Neural cell (in vitro differentiated cells): Measurements from ENCODE around the gene CYSRT1.

Source experiments
- CTCF ChIP-seq: fragments of 450-650 bp; IDR thresholded peaks from 2 replicates; pipeline ENCODE4 v1.5.1; 2014; ENCODE audit warnings: antibody characterized with exemption, mild to moderate bottlenecking, moderate library complexity; ENCODE audit not compliant: poor library complexity, severe bottlenecking
- EP300 ChIP-seq: fragments of 450-650 bp; conservative IDR thresholded peaks from 2 replicates; pipeline ENCODE4 v1.6.1; 2014; ENCODE audit warnings: antibody characterized with exemption, mild to moderate bottlenecking, moderate library complexity; ENCODE audit not compliant: poor library complexity, severe bottlenecking
- EZH2 ChIP-seq: fragments of 200-600, 300-800 bp; shearing (Covaris generic), sonication (generic); IDR thresholded peaks from 2 replicates; pipeline ENCODE4 v1.6.1; 2014; ENCODE audit warnings: antibody characterized with exemption, low read length, borderline replicate concordance, mild to moderate bottlenecking; ENCODE audit not compliant: insufficient read depth, poor library complexity, severe bottlenecking
- POLR2AphosphoS5 ChIP-seq: IDR thresholded peaks from 2 replicates; pipeline ENCODE4 v1.6.1; 2012
- RAD21 ChIP-seq: fragments of 450-650 bp; conservative IDR thresholded peaks from 2 replicates; pipeline ENCODE4 v1.6.1; 2014; ENCODE audit warnings: antibody characterized with exemption, mild to moderate bottlenecking, moderate library complexity
- SMC3 ChIP-seq: fragments of 450-650 bp; conservative IDR thresholded peaks from 2 replicates; pipeline ENCODE4 v1.6.1; 2014; ENCODE audit warnings: antibody characterized with exemption, mild to moderate bottlenecking, moderate library complexity; ENCODE audit not compliant: poor library complexity
- TAF1 ChIP-seq: IDR thresholded peaks from 2 replicates; pipeline ENCODE4 v1.6.1; 2012; ENCODE audit warnings: low read depth

- TF ChIP-seq POLR2AphosphoS5 (no peak), TAF1 (no peak), CTCF (no peak), RAD21 (no peak), EP300 (no peak), SMC3 (no peak), EZH2 (no peak)
These were observed 11.6 kb upstream of the CYSRT1 start for GRCh38 chr9:137213160-137214060.
